ENCODE data around the gene SORCS1.

GRCh38 chr10:106973716-106974115 lies 190.8 kb downstream of the SORCS1 start:
- TF ChIP-seq CTCF (CRISPR knock-in tag; IDR thresholded peaks at IDR 0.05) (no peak), PATZ1 (CRISPR knock-in tag; IDR thresholded peaks at IDR 0.05) (no peak), YEATS4 (CRISPR knock-in tag; IDR thresholded peaks at IDR 0.05; ENCODE audit: borderline replicate concordance) (no peak), TFDP1 (CRISPR knock-in tag; IDR thresholded peaks at IDR 0.05; ENCODE audit: borderline replicate concordance) (no peak), POLR2A (IDR thresholded peaks at IDR 0.05; ENCODE audit: insufficient read depth in 1 of 2, low read depth in 2 of 2, low read length in 2 of 2) (no peak), CEBPZ (IDR thresholded peaks at IDR 0.05; ENCODE audit: low read length) (no peak)

Data from HepG2 (cell line).